HG03378 (cell line): ENCODE results near the gene RSPO1.

ENCODE experiments used
- ATAC-seq: cut with Tn5 transposase; IDR thresholded peaks from one replicate; pipeline ENCODE4 v1.9.1; 2021; ENCODE audit warnings: mild to moderate bottlenecking, moderate library complexity; ENCODE audit not compliant: unreplicated experiment

The RSPO1 gene

DNA sequence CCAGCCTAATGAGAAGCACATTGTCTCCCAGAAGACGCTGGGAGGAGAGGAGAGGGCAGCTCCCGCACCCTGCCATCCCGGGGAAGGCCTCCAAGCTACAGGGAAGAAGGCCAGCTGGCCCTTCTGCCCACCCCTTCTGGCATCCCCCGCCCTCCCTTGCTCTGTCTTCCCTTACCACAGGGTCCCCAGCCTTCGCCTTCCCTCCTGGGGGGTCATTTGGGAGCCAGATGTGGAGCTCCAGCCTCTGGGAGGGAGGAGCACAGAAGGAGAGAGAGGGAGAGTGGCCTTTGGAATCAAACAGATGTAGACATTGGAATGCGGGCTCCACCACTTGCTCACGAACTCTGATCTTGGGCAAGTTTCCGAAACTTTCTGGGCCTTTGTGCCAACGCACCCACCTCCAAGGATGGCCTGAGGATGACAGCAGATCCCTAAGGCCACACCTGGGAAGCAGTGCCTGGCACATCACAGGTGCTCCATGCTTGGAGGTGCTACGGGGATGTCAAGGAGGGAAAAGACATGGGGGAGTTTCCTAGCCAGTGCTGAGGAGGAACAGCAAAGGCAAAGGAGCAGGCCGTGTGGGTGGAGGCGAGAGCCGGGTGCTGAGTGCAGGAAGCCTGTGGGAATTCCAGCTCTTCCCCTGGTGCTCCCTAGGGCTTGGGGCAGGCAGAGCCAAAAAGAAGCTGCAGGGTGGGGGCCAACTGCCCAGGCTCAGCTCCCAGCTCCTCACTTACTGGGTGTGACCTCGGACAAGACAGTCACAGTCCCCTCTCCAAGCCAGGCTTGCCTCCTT is 23.1 kb upstream of the RSPO1 start:
- no peak for ATAC-seq

DNA sequence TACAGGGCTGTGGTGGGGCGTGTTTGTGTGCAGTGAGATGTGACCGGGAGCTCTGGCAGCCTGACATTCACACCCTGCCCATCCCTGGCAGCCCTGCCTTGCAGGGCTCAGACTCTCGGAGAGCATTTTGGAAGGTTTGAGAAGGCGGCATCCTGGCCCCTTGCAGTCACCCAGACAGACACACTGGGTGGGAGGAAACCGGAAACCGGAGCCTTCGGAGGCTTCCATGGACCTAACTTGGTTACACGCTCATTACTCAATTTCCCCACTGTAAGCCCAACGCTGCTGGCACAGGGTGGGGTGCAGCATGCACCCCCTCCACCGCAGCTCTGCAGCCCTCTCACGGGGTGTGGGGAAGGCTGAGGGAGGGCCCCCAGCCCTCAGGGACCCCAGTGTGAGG is 22.2 kb upstream of the RSPO1 start:
- no peak for ATAC-seq

DNA sequence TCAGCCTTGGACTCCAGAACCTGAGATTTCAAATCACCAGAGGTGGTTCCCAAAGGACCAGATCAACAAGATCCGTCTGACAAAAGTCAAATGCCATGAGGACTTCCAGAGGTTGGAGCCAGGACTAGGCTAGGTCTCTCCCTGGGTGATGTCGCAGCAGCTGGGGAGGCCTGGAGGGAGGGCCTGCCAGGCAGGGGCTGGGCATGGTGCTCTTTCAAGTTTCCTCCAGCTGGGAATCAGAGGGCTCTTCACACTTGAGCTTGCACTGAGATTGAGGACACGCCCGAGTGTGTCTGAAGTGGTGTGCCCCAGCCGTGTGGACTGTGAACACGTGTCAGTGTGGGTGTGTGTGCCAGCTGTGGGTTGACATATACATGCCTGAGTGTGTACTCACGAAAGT is 21.3 kb upstream of the RSPO1 start:
- no peak for ATAC-seq

DNA sequence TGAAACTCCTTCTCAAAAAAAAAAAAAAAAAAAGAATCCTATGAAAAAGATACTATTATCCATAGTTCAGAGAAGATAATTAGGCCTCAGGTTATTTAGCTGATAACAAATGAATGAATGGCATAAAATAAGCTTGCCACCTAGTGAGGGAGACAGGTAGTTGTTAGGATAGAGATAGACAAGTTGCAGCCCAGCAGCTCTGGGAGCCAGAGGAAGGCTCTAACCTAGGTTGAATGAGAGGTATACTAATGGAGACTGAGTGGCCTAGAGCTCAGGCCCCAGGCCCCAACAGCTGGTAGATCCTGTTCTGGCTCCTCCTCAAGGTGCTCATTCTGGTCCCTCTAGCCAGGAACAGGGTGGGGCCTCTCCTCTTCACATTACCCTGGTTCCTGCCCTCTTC is 20.6 kb upstream of the RSPO1 start:
- ATAC-seq, result no peak

DNA sequence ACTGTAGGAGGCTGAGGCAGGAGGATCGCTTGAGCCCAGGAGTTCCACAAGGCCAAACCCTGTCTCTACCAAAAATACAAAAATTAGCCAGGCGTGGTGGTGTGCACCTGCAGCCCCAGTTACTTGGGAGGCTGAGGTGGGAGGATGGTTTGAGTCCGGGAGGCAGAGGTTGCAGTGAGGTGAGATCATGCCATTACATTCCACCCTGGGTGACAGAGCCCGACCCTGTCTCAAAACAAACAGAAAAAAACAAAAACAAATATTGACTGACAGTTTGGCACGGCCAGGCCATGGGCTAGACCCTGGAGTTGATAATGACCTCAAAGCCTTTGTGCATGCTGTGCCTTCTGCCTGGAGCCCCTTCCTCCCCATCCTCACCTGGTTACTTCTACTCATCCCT is 19.2 kb upstream of the RSPO1 start:
- no peak for ATAC-seq

DNA sequence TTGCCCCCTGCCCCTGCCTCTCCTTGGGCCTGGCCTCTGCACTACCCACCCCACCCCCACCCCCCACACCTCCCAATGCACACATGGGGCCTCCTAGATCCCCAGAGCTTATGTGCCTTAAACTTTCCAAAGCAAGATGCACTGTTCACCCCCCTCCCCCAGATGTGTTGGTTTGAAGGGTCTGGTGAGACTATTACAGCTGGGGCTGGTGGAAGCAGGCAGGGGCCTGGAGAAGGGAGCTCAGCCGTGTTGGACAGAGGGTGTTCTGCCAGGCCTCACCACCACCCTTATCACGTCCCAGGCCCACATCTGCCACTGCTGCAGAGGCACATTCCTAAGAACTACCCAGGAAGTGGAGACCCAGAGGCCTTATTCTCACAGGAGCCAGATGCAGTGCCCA is 18.3 kb upstream of the RSPO1 start:
- ATAC-seq, result no peak

DNA sequence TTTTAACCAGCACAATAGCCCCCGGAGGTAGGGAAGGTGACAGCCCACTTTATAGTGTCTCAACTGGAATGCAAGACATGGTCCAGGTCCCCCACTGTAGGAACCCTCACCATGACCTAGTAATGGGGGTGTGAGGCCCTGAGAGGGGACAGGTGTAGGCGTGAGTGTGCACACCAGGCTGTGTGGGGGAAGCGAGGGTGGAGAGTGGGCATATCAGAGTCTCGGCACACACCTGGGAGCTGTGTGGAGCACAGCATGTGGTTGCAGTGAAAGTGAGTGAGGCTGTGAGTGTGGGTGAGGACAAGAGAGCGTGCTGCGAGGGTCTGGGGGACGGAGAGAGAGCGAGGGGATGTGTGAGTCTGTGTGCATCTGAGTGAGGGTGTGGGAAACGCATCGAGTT is 17.1 kb upstream of the RSPO1 start:
- no peak for ATAC-seq

DNA sequence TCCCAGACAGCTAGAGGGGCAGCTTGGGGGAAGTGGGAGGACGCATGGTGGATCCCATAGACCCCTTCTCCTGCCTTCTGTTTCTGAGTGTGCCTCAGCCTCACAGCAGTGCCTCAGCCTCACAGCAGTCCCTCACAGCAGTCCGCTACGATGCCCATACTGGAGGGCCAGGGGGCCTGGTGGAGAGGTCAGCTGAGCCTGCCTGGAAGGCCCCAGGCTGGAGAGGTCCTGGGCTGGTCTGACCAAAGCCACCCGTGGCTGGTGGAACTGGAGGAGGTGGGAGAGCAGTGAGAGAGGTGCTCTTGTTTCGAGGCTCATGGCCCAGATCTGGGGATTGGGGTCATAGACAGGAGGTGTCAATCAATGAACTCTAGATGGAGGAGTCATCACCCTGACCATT is 16.0 kb upstream of the RSPO1 start:
- no peak for ATAC-seq

DNA sequence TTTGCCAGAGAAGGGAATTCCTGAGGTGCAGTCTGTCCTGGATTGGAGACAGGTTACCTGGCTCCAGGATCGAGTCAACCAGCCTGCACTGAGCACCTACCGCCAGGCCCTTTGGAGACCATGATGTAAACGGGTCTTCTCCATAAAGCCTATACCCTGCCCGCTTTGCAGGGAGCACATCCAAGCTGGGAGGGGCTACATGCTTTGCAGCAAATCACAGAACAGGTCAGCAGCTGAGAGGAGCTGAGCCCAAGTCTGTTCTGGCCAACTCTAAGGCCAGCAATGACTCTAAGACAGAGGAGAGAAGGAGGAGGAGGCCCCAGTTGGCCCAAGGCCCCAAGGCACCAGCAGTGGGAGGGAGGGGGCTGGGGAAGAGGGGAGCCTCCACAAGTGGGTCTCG is 15.5 kb upstream of the RSPO1 start:
- no peak for ATAC-seq

DNA sequence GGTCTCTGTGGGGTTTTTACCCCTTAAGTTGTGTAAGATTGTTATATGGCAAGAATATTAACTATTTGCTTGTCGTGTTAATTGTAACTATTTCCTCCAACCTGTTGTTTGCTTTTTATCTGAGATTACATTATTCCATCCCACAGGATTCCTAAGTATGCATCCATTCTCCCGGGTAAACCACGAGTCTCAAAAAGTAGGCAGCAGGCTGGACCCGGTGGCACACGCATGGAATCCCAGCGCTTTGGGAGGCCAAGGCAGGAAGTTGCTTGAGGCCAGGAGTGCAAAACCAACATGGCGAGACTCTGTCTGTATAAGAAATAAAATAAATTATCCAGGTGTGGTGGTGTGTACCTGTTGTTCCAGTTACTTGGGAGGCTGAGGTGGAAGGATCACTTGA is 12.6 kb upstream of the RSPO1 start:
- no peak for ATAC-seq

DNA sequence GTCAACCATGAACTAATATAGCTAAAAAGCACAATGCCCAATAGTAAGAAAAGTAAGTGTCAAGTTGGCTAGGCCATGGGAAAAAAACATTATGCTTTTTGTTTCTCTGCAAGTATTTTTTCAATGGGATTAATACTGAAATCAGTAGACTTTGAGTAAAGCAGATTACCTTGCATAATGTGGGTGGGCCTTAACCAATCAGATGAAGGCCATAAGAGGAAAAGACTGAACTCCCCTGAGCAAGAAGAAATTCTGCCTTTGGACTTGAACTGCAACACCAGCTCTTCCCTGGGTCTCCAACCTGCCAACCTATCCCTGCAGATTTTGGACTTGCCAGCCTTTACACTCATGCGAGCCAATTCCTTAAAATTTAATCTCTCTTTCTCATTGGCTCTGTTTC is 6.4 kb upstream of the RSPO1 start:
- no peak for ATAC-seq

DNA sequence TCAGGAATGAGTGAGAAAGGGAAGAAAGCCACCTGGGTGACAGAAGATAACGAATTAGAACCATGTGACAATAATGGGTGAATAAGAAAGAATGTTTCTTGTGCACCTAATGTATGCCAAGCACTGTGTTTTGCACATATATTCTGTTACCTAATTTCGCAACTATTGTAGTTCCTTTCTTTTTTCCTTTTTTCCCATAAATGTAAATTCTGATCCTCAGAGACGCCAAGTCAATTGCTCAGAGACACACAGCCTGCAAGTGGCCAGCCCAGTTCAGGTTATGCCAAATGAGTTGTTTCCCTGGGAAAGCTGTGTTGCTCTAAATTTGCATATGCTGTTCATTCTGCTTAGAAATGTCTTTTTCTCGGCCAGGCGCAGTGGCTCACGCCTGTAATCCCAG is 1.7 kb upstream of the RSPO1 start:
- ATAC-seq, result no peak

DNA sequence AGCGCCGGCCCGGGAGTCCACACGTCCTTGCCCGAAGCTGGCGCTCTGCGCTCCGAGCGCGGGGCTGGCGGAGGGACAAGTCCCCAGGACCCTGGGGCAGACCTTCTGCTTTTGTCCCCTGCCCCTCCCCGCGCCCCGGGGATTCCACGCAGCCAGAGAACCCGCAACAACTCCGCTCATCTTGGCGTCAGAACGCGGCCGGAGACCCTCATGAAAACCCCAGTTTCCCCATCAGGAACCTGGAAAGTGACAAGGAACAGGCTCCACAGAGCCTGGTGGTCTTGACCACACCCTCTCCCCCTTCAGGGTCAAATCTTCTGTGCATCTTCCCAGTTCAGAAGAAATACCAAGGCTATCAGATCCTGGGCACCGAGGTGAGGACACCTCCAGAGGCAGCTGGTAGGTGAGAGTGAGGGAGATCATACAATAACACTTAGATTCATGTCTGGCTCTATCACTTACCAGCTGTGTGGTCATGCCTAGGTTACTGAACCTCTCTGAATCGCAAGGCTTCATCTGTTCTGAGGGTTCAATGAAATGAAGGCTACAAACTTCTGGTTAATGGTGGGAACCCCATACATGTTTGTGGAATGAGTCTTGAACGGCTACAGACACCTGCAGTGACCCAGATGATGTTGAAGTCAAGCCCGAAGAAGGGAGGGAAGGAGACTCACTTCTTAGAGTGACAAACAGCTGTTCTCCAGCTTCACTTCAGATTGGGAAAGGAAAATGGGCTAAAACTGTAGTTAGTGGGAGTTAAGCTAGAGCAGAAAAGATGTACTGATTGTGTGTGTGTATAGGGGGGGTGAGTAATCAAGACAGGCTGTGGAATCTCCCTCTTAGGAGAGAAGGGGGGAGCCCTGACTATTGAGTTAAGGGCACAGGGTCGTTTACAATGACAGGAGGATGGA is 555 bp upstream of the RSPO1 start:
- ATAC-seq, result no peak

DNA sequence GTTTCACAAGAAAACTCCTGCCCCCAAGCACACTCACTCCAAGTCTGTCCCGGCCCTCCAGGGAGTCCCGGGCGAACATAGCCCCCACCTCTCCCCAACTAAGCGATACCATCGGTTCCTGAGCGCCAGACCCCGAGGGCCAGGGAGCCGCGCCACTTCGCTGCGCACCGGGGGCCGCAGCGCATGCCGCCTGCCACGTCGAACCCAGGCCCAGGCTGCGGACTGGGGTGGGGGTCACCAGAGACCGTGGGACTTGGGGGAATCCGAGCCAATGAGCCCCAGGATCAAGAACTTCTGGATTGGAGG is 801 bp downstream of the RSPO1 start:
- no peak for ATAC-seq

DNA sequence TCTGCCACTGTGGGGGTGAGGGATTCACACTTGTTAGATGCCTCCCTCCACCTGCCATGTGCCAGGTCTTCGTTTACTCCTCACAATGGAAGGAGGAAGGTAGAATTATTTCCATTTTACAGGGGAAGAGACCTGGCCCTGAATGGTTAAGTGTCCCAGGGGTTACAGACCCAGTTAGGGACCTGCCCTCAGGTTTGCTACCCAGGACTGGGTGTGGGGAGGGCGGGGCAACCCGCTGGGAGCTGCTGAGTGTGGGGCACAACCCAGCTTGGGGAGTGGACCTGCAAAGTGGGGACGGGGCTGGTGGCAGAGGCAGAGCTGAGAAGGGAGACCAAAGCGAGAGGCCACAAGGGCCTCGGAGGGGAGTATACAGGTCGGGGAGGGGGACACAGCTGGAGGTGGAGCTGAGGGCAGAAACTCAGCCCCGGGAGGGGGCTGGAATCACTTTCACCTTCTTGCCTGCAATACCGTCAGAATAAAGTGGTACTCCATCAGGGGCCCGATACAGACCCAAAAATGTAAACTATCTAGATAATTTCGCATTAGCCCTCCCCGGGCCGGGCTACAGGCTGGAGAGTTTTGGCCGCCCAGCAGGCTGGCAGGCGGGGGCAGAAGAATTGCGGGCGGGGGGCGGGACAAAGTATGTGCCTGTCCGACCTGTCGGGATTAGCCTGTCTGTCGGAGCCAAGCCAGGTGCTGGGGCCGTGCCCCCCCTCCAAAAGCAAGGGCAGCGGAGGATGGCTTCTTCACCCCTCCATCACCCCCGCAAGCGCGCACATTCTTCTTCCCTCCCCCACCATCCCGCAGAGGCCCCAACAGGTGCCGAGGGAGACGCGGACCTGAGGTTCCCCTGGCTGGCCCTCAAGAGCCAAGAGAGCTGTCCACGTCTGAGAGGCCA is 1.4 kb downstream of the RSPO1 start:
- no peak for ATAC-seq

DNA sequence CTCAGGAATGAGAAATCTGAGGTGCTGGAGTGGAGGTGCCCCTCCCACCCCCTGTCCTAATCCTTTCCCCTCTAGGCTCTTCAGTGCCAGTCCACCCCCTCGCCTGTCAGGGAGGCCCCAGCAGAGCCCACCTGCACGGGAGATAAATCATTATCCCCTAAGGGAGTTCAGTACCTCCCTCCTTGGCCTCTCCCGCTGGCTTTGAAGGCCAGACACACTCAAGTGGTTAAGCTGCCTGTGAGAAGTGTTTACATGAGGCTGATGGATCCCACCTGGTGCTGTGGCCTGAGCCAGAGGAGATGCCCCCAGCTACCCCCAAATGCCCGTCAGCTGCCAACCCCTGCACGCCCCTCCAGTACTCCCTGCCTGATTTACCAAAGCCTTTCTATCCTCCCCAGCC is 3.7 kb downstream of the RSPO1 start:
- ATAC-seq, result no peak

DNA sequence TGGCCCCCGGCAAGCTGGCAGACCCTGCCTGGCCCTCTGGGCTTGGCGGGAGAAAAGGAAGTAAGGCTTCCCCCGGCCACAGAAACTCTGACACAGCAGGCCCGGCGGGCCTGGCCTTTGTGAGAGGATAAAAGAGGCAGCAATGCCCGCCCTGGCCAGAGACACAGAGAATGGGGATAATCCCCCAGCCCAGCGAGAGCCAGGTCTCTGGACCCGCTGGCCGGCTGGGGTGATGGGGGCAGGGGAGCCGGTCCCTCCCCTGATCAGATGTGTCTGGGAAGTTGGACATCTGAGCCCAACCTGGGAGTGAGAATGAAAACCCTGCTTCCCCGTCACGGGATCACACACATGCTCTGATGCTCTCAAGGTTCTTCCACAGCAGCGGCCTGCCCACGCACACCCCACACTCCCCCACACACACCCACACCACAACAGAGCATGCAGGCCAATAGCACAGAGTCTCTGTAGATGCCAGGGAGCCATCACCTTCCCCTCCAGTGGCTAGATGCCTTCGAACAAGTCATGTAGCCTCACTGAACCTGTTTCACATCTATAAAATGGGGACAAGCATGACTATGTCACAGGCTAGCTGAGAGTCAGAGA is 4.2 kb downstream of the RSPO1 start:
- ATAC-seq, result no peak

DNA sequence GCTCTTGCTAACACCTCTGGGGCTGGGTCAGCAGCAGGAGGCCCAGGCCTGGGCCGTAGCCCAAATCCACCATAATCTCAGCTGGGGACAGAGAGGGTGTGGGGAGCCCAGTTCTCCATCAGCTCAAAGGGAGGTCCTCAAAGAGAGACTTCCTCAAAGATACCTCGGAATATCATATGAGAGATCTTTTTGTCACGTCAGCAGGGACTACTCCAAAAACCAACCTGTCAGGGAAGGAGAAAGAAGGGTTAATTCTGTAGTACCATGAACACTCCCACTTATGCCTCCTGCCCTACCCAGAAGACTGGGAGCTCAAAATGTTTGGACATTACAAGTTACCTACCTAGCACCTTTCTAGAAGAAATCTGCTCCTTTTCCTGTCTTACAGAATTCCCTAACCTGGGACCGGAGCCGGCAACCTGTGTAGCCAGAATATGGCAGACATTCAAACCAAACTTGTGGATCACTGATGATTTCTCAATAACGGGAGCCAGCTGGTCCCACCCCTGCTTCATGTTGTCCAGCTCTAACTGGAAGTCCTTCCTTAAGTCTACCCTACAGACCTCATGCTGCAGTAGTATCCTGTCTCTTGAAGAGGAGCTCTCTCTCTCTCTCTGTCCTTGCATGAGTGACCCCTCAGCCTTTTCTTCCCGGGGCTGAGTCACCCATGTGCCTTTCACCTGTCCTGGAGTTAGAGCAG is 4.8 kb downstream of the RSPO1 start:
- ATAC-seq, result no peak

DNA sequence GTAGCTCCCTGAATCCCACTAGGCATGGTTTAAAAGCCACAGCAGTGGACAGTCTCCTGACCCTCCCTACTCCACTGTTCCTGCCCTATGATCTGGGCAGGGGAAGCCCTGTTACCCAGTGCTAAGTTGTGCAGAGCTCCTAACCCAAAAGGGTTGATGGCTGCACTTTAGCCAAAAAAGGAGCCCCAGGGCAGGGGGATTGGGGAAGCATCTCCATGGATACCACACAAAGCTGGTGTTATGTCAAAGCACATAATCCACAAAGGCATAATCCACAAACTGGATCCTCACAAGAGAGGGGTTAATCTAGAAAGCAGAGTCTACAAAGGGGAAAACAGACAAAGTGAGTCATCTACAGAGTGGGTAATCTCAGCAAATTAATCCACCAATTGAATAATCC is 5.7 kb downstream of the RSPO1 start:
- no peak for ATAC-seq

DNA sequence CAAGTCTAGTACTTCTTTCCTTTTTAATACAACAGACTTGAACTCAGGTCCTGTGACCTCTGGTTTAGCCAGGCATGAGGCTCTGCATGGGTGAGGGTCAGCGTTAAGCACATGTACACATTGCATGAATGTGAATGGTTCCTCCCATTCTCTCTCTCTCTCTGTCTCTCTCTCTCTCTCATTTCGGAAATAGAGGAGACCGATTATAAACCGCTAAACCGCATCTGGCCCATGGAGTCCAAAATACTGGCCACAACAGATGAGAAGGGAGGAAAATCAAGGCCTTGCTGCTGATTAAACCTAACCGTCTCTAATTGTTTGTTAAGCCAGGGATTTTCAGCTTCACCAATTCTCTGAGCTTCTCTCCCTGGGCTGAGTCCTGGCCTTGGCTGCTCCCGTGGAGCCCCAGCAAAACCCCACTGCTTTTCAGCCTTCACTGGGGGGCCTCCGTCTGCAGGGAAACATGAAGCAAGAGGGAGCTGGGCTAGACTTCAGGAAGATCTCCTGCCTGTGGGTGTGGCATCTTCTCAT is 6.6 kb downstream of the RSPO1 start:
- ATAC-seq, result no peak
